GM19193 (cell line): ENCODE measurements around the gene URI1.

Experiments
- POLR2A ChIP-seq: IDR thresholded peaks from 4 replicates; pipeline ENCODE4 v1.6.1; 2011; ENCODE audit not compliant: insufficient read depth, insufficient read length; ENCODE audit errors: extremely low read depth

The URI1 gene, protein sequence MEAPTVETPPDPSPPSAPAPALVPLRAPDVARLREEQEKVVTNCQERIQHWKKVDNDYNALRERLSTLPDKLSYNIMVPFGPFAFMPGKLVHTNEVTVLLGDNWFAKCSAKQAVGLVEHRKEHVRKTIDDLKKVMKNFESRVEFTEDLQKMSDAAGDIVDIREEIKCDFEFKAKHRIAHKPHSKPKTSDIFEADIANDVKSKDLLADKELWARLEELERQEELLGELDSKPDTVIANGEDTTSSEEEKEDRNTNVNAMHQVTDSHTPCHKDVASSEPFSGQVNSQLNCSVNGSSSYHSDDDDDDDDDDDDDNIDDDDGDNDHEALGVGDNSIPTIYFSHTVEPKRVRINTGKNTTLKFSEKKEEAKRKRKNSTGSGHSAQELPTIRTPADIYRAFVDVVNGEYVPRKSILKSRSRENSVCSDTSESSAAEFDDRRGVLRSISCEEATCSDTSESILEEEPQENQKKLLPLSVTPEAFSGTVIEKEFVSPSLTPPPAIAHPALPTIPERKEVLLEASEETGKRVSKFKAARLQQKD

DNA sequence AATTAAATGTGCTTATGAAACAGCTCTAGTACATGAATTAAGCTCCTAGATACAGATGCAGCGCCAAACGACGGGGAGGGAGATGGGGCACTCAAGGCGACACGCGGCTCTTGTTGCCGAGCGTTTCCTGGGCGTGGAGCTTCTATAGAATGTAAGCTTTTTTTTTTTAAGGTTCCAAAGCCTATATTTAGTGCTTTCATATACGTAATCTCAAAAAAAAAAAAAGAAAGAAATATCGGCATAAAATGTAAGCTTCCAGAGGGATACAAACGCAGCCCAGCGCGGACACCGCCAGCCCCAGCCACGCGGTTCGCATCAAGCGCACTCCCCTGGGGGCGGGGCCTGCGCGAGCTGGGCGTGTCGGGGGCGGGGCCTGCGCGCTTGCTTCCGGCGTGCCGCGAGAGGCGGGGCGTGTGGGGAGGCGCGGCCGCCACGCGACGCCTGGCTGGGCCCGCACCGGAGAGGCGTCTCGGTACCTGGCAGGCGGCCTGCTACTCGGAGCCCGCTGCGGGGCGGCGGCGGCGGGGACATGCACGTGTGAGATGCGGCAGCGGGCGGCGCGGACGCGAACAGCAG, at the start of gene URI1:
TSS of gene URI1 (plus strand) at position 412 of the 576 bp plus-strand sequence. CDS start 309 bp downstream, outside the sequence.
- TF ChIP-seq POLR2A: peak; percentile 70

DNA sequence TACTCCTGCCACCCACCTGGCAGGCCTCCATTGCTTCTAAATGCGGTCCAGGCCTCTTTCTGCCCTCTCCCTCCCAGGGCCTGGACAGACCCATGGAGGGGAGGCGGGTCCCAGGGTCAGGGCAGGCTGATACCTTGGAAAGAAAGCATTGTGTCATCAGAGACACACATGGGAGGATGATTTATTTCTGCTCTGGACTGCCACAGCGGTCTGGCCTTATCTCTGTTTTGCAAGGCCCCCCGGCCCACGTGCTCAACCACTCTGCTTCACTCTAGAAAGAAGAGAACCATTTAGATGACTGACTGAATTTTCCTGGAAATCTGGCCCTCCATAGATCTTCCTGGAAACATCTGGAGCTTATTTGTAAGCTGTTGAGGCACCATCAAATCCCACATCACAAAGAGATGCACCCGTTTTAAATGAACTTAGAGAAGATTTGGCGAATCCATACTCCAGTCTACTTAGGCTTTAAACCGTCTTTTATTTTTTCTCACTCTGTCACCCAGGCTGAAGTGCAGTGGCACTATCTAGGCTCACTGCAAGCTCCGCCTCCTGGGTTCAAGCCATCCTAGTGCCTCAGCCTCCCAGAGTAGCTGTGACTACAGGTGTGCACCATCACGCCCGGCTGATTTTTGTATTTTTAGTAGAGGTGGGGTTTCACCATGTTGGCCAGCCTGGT, 48.3 kb upstream of the URI1 start:
- TF ChIP-seq POLR2A: no peak

DNA sequence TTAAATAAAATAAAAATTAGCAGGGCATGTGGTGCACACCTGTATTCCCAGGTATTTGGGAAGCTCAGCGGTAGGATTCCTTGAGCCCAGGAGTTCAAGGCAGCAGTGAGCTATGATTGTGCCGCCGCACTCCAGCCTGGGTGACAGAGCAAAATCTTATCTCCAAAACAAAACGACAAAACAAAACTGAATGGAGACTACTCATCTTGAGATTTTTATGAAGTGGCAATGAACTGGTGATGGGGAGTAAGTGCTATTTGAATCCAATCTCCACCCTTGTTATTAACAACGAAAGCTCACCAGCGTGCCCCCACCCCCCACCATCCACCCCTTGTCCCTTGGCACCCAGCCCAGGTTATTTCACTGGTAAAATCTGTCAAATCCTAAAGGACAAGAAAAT, 45.2 kb upstream of the URI1 start:
- TF ChIP-seq POLR2A: no peak

DNA sequence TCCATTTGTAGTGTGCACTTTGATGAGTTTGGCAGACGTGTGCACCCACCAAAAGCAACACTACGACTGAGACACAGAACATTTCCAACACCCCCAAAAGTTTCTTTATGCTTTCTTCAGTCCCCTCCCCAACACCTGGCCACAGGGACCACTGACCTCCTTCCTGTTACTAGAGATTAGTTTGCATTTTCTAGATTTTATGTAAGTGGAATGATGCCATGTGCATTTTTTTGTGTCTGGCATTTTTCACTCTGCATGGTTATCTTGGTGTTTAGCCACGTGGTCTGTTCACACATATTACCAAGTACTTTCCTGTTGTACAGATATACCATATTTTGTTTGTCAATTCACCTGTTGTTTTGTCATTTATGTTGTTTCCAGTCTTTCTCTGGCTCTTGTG, 44.6 kb upstream of the URI1 start:
- TF ChIP-seq POLR2A: no peak

DNA sequence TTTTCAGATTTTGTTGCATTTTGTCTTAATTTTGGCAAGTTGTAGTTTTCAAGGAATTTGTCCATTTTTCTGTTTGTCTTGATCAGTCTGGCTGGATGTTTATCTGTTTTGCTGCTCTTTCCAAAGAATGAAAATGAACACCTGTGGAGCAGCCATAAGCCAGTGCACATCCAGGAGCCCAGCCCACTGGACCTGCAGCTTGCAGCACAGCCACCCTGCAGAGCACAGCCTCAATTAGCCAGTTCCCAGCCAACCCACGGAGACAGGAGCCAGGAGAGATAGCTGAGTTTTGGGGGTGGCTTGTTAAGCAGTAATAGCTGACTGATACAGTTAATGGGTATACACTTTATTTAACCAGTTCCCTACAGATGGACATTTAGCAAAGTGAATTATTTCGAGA, 38.0 kb upstream of the URI1 start:
- no peak for TF ChIP-seq POLR2A

DNA sequence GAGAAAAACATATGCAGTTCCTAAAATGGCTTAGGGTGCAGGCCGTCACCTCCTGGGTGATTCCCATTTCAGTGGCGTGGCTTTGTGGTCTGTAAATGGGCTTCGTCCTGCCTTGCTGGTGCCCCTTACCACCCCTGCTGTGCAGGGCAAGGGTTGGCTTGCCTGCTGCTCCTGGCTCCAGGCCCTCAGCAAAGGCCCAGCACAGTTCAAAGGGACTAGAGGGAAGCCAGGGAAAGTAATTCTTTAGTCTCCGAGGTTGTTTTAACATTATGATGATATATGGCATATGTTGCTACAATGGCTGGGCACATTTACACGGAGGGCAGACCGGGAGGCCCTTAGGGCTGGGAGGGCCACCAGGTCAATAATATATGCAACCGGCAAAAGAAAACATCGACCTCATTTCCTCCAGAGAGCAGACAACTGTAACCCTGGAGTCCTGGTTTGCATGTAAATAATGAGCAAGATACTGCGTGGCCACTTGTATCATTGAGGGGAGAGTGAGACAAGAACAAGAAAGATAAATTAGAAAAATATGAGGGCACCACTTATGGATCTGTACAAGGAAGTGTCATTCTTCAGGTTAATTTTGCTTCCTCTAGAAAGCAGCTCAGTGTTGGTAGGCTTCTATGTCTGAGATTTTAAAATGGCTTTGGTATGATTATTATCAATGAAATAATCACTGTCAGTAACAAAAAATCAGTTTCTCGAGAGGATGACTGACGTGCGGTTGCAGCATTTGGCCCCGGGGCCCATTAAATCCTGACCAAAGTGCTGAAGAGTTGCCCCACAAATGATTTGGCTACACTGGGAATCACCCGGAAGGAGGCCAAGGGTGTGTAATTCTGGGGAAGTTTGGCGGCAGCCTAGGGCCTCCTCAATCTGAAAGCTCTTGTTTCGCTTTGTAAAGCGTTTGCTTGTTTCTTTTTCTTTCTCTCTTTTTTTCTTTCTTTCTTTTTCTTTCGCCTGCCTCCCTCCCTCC, 32.8 kb upstream of the URI1 start:
- TF ChIP-seq POLR2A: no peak

DNA sequence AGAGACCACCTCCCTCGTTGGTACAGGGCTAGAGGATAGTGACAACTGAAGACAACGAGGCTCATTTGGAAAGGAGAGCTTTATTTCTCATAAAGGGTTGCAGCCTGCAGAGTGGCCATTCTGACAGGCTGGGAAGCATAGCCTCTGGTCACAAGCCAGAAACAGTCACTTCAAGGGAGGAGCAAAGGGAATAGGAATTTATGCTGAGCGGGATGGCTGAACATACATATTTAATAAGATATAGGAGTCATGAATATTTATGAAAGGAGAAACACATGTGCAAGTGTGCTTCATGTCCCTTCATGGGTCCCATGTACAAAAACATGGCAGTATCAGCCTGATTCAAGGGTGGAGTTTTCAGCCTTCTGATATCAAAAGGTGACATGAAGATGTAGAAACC, 27.1 kb upstream of the URI1 start:
- TF ChIP-seq POLR2A: no peak

DNA sequence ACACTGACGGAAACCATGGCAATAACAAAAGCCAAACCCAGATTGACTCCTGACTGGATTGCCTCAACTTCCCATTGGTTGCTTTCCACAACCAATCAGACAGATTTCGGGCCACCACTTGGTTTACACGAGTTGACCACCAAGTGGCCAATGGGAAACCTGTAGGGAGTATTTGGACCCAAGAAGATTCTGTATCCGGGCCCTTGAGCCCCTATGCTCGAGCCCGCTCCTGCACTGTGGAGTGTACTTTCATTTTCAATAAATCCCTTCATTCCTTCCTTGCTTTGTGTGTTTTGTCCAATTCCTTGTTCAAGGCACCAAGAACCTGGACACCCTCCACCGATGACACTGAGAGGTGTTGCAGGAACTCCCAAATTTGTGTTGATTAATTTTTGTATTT, 24.1 kb upstream of the URI1 start:
- TF ChIP-seq POLR2A: no peak

DNA sequence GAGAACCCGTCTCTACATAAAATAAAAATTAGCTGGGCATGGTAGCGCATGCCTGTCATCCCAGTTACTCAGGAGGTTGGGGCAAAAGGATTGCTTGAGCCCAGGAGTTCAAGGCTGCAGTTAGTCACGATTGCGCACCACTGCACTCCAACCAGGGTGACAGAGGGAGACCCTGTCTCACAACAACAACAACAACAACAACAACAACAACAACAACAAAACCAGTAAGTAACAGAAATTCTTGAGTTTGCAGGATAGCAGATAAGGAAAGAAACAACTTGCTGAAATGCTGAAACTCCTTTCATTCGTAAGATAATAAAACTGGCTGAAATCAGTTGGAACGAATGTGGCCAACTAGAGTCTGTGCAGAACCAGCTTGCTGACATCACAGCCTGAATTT, 23.1 kb upstream of the URI1 start:
- TF ChIP-seq POLR2A: no peak

DNA sequence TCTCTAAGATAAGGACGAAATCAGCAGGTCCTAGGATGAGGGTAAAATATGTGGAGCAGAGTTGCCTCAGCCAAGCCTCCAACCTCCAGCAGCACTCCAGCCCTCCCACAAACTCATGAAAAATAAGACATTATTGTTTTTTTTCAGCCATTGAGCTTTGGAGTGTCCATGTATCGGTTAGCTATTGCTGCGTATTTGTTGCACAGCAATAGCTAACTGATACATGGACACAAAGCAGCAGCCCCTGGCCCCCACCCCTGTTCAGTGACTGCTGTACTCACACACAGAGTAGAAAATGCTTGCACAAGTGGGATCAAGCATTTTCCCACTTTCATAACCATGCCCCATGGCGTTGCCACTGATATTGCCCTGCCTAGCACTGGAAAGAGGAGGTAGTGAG, 19.1 kb upstream of the URI1 start:
- TF ChIP-seq POLR2A: no peak

DNA sequence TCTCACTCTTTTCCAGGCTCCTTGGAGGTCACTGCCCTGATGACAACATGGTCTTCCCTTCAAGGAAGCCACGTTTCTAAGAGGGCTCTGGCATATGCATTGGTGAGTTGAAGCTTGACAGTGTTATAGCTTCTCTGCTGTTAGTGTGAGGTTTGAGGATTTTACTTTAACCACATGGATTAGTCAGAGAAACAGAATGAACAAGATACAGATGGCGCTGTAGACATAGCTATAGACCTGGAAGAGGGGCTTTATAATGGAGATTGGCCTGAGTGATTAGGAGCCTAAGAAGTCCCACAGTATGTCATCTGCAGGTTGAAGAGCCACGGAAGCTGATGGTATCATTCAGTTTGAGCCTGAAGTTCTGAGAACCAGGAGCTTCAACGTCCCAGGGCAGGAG, 18.4 kb upstream of the URI1 start:
- no peak for TF ChIP-seq POLR2A

DNA sequence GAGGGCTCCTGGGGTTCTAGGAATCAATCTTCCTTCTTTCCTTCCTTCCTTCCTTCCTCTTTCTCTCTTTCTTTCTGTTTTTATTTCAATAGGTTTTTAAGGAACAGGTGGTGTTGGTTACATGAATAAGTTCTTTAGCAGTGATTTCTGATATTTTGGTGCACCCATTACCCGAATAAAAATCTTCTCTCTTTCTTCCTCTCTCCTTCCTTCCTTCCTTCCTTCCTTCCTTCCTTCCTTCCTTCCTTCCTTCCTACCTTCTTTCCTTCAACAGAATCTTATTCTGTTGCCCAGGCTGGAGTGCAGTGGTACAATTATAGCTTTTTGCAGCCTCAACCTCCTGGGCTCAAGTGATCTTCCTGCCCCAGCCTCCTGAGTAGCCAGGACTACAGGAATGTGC, 16.0 kb upstream of the URI1 start:
- no peak for TF ChIP-seq POLR2A

DNA sequence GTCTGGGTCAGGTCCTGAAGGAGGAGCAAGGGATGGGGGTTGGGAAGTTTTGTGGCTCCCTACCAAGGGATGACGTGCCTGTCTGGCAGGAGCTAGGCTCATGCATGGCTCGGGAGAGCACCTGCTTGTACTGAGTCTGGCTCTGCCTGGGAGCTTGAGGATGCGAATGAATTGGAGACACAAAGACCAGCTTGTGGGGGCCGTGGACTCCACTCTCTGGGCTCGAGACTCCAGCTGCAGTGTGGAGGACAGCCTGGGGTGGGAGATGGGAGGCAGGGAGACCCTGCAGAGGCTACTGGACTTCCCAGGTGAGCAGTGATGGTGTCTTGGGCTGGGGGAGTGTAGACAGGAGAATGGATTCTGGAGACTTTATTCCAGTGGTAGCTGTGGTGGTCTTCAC, 15.2 kb upstream of the URI1 start:
- no peak for TF ChIP-seq POLR2A

DNA sequence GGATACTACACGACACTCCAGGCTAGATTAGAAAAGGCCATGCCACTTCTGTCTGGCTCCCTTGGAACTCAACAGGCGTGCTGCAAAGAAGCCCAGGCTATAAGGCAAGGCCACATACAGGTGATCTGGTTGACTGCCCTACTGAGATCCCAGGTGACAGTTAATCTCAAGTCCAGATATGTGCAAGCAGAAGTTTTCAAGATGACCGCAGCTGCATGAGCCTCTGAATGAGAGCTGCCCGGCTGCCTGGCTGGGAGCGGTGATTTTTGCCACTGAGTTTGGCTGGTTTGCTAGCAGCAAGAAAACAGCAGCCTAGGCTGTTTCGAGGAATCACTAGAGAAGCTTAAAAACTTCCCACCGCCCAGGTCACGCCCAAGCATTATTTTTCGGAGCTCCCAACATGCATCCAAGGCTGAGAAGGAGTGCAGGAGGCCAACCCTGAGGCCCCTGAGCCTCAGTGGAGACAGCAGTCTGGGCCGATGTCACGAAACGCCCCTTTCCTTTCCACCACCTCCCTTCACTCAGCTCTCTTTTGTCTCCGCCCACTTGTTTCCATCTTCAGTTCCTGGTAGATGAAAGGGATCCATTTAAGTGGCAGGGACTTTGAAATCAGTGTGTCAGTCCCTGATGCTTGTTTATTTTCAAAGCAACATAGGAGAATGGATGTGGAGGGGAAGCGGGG, 14.0 kb upstream of the URI1 start:
- no peak for TF ChIP-seq POLR2A
